ENCODE results near the gene TXNDC8.

Gene TXNDC8

DNA sequence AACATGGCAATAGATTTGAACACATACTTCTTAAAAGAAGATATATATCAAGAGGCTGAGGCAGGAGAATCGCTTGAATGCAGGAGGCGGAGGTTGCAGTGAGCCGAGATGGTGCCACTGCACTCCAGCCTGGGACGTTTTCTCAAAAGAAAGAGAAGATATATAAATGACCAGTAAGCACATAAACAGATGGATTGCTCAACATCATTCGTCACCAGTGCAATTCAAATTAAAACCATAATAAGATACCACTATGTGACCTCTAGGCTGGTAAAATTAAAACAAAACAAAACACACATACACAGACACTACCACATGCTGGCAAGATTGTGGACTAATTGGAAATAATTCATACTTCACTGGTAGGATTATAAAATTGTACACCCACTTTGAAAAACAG is 76.0 kb downstream of the TXNDC8 start:
- peaks cover 4% of the 10 kb centered on the region for H3K27me3 Mint-ChIP-seq (ENCODE audit: low read depth, poor library complexity)
- peaks cover 32% of the 10 kb centered on the region for H3K9me3 Mint-ChIP-seq
- TF ChIP-seq, protein P1, sequence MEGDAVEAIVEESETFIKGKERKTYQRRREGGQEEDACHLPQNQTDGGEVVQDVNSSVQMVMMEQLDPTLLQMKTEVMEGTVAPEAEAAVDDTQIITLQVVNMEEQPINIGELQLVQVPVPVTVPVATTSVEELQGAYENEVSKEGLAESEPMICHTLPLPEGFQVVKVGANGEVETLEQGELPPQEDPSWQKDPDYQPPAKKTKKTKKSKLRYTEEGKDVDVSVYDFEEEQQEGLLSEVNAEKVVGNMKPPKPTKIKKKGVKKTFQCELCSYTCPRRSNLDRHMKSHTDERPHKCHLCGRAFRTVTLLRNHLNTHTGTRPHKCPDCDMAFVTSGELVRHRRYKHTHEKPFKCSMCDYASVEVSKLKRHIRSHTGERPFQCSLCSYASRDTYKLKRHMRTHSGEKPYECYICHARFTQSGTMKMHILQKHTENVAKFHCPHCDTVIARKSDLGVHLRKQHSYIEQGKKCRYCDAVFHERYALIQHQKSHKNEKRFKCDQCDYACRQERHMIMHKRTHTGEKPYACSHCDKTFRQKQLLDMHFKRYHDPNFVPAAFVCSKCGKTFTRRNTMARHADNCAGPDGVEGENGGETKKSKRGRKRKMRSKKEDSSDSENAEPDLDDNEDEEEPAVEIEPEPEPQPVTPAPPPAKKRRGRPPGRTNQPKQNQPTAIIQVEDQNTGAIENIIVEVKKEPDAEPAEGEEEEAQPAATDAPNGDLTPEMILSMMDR (IDR thresholded peaks at IDR 0.05) = no peak
- H3K27ac Mint-ChIP-seq = no peak overlapping the region
- DNase-seq = no peak
- peaks cover 32% of the 10 kb centered on the region for H3K4me1 Mint-ChIP-seq
- no peak overlapping the region for H3K4me3 Mint-ChIP-seq
- H3K36me3 Mint-ChIP-seq (ENCODE audit: low read depth) = no peaks in the 10 kb centered on the region

DNA sequence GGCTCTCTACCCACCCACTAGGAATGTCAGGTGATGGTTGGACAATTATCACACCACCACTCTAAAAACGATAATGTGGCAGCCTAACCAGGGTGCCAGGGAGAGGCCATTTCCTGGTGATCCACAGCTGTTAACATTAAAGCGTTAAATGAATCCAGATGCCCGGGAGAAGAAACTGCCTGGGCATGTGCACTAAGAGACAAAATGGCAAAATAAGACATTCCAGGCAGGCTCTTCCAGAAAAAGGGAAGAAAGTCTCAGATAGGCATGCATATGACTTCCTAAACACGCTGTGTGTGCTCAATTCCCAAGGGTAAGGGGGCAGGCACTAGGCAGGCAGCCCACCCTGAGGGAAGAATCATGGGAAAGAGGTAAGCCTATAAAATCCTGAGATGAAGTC is 76.8 kb downstream of the TXNDC8 start:
- peaks cover 32% of the 10 kb centered on the region for H3K4me1 Mint-ChIP-seq
- H3K9me3 Mint-ChIP-seq = peaks cover 29% of the 10 kb centered on the region
- peak; percentile 7 for DNase-seq
- H3K36me3 Mint-ChIP-seq (ENCODE audit: low read depth) = no peaks in the 10 kb centered on the region
- peaks cover 4% of the 10 kb centered on the region for H3K27me3 Mint-ChIP-seq (ENCODE audit: low read depth, poor library complexity)
- TF ChIP-seq, protein P1 (IDR thresholded peaks at IDR 0.05) = no peak
- no peak overlapping the region for H3K4me3 Mint-ChIP-seq
- H3K27ac Mint-ChIP-seq = no peak overlapping the region

DNA sequence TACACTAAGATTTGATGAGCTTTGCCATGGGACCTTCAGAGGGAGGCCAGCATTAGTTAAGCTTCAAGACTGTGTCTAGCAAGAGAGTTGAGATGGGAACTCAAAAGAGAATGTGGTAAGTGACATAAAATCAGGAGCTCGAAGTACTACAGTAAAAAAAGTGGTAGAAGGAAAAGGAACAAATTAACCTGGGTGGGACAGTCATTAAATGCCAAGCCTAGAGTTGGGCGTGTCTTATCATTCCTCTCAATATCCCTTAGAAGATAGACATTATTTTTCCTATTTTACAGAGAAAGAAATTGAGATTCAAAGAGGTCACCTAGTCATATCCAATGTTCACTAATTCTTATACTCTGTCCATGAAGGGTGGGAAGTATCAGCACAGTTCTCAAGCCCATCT is 78.1 kb downstream of the TXNDC8 start:
- no peak overlapping the region for H3K4me3 Mint-ChIP-seq
- H3K36me3 Mint-ChIP-seq (ENCODE audit: low read depth) = no peaks in the 10 kb centered on the region

DNA sequence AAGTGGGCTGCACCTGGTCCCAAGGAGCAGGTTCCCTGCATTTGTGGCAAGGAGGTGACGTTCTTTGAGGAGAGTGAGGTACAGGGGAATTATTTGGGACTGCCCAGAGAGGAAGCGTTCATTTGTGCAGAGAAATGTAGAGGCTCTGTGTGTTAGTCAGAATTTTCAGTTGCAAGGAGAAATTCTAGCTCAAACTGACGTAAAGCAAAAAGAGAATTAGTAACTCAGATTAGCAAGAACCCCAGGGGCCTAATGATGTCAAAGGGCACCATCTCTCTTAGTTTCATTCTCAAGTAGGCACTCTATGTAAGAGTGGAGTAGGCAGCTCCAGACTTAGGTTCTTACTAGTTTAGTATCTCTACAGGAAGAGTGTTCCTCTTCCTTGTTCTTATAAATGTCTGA is 79.0 kb downstream of the TXNDC8 start:
- Mint-ChIP-seq H3K4me3 (no peak overlapping the region), H3K27me3 (ENCODE audit: low read depth, poor library complexity) (peaks cover 4% of the 10 kb centered on the region), H3K36me3 (ENCODE audit: low read depth) (peaks cover 3% of the 10 kb centered on the region), H3K9me3 (peaks cover 8% of the 10 kb centered on the region), H3K4me1 (peaks cover 46% of the 10 kb centered on the region), H3K27ac (no peak overlapping the region)
- TF ChIP-seq, protein P1 (IDR thresholded peaks at IDR 0.05) = no peak
- DNase-seq = no peak

More for the DNA sequence above, 78.1 kb downstream of the TXNDC8 start:
- Mint-ChIP-seq H3K4me1 (peaks cover 41% of the 10 kb centered on the region), H3K27me3 (ENCODE audit: low read depth, poor library complexity) (peaks cover 4% of the 10 kb centered on the region), H3K9me3 (peaks cover 17% of the 10 kb centered on the region), H3K27ac (no peak overlapping the region)
- TF ChIP-seq, protein P1 (IDR thresholded peaks at IDR 0.05) = no peak
- DNase-seq = no peak

DNA sequence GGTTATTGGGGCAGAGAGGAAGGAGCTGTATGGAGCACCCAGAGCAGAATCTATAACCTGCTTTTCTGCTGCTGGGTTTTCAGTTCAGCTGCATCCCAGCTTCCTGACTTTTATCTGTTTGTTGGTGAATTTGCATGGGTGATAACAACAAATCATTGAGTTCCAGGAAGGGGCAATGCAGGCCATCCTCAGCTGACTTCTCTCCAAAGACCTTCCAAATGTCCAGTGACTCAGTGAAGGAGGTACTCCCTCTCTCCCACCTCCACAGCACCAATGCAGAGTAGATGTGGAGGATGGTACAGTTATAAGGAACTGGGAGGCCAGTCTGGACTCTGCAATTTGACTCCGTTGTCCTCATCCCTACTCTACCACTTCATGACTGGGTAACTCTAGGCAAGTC is 79.7 kb downstream of the TXNDC8 start:
- TF ChIP-seq, protein P1 (IDR thresholded peaks at IDR 0.05) = no peak
- Mint-ChIP-seq H3K4me1 (peaks cover 54% of the 10 kb centered on the region), H3K27ac (no peak overlapping the region), H3K9me3 (peaks cover under 1% of the 10 kb centered on the region), H3K4me3 (no peak overlapping the region), H3K36me3 (ENCODE audit: low read depth) (peaks cover 8% of the 10 kb centered on the region), H3K27me3 (ENCODE audit: low read depth, poor library complexity) (peaks cover 4% of the 10 kb centered on the region)
- no peak for DNase-seq

DNA sequence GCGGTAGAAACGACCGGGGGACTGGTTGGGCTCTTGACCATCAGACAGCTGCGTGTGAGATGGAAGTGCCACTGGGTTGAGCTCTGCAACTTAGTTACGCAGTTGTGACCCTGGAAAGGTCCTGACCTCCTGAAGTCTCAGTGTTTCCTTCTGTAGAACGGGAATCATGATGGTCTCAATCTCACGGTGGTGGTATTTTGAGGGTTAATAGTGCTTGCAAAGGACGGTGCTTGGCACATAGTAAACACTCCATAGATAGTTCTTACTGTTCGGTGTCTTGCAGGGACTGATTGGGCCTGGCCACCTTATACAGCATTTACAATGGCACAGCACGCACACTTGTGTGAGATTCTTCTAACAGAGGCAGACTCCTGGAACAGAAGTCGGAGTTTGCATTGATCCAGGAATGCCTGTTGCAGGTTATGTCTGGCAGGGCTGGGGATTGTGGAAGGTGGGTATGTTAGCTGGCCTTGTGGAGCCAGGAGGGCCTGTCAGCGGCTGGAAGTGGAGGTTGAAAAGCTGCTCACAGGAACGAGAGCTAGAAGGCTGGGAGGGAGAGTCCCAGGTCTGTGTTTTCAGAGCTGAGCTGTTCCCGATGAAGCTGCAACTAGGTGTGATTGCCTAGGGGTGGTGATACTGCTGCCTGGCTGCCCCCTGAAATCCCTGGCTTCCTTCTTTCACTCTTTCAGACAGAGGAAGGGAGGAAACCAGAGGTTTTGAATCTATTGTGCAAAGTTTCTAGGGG is 80.4 kb downstream of the TXNDC8 start:
- DNase-seq = peak; percentile 10
- Mint-ChIP-seq H3K27me3 (ENCODE audit: low read depth, poor library complexity) (peaks cover 7% of the 10 kb centered on the region), H3K4me1 (peaks cover 57% of the 10 kb centered on the region), H3K27ac (peak overlapping the region; percentile 94), H3K4me3 (peak overlapping the region; percentile 99), H3K36me3 (ENCODE audit: low read depth) (peaks cover 15% of the 10 kb centered on the region), H3K9me3 (no peaks in the 10 kb centered on the region)
- TF ChIP-seq, protein P1 (IDR thresholded peaks at IDR 0.05) = no peak

All from nephron progenitor cell (in vitro differentiated cells).